Neural cell (in vitro differentiated cells): ENCODE results near the gene SLC41A3. TPM values are rescaled to one million over a fixed set of nuclear protein-coding genes. Genes with fewer than 3 reads are reported as not detected.

Experiments used
- H2AFZ ChIP-seq: fragments of 200-600, 300-800 bp; sonication (generic), shearing (Covaris generic); 2 replicates; pipeline ENCODE4 v1.6.0; 2014; ENCODE audit warnings: low read depth, mild to moderate bottlenecking, antibody characterized with exemption, low read length, moderate library complexity
- H3F3A ChIP-seq: fragments of 200-600 bp; shearing (Covaris generic); 2 replicates; pipeline ENCODE4 v1.6.1; 2016; ENCODE audit warnings: mild to moderate bottlenecking, moderate library complexity, mixed read lengths, antibody characterized with exemption, low read length; ENCODE audit not compliant: insufficient read depth, poor library complexity, severe bottlenecking
- H3K27ac ChIP-seq: fragments of 200-600, 300-800 bp; sonication (generic), shearing (Covaris generic); 2 replicates; pipeline ENCODE4 v1.5.1; 2014; ENCODE audit warnings: mild to moderate bottlenecking, low read length, moderate library complexity
- H3K27me3 ChIP-seq: fragments of 300-800, 200-600 bp; sonication (generic), shearing (Covaris generic); 2 replicates; pipeline ENCODE4 v1.6.0; 2014; ENCODE audit warnings: mild to moderate bottlenecking, low read depth, low read length, moderate library complexity; ENCODE audit not compliant: insufficient read depth
- H3K36me3 ChIP-seq: fragments of 300-800, 200-600 bp; sonication (generic), shearing (Covaris generic); 2 replicates; pipeline ENCODE4 v1.5.1; 2014; ENCODE audit warnings: mild to moderate bottlenecking, antibody characterized with exemption, low read length, moderate library complexity; ENCODE audit not compliant: insufficient read depth
- H3K4me2 ChIP-seq: fragments of 300-800, 200-600 bp; sonication (generic), shearing (Covaris generic); 2 replicates; pipeline ENCODE4 v1.6.0; 2014; ENCODE audit warnings: mild to moderate bottlenecking, low read length
- H3K4me3 ChIP-seq: fragments of 300-800, 200-600 bp; sonication (generic), shearing (Covaris generic); 2 replicates; pipeline ENCODE4 v1.5.1; 2014; ENCODE audit warnings: mild to moderate bottlenecking, low read length, moderate library complexity
- H3K79me2 ChIP-seq: fragments of 200-600 bp; shearing (Covaris generic); replicated peaks from 2 replicates; pipeline ENCODE4 v1.6.0; 2014; ENCODE audit warnings: mild to moderate bottlenecking, low read length, moderate library complexity; ENCODE audit not compliant: insufficient read depth
- H3K9ac ChIP-seq: fragments of 300-800, 200-600 bp; sonication (generic), shearing (Covaris generic); 2 replicates; pipeline ENCODE4 v1.6.1; 2016; ENCODE audit warnings: mild to moderate bottlenecking, low read length, mixed read lengths
- H3K9me2 ChIP-seq: fragments of 200-600 bp; shearing (Covaris generic); 2 replicates; pipeline ENCODE4 v1.6.1; 2016; ENCODE audit warnings: mild to moderate bottlenecking, low read length, mixed read lengths; ENCODE audit not compliant: insufficient read depth
- H3K9me3 ChIP-seq: fragments of 200-600, 300-800 bp; sonication (generic), shearing (Covaris generic); 2 replicates; pipeline ENCODE4 v1.6.1; 2016; ENCODE audit warnings: mild to moderate bottlenecking, mixed run types, low read length, moderate library complexity, mixed read lengths
- H4K20me1 ChIP-seq: fragments of 200-600 bp; shearing (Covaris generic); 2 replicates; pipeline ENCODE4 v1.6.1; 2016; ENCODE audit warnings: mild to moderate bottlenecking, mixed run types; ENCODE audit not compliant: insufficient read depth
- EP300 ChIP-seq: fragments of 450-650 bp; conservative IDR thresholded peaks from 2 replicates; pipeline ENCODE4 v1.6.1; 2014; ENCODE audit warnings: antibody characterized with exemption, mild to moderate bottlenecking, moderate library complexity; ENCODE audit not compliant: poor library complexity, severe bottlenecking
- EZH2 ChIP-seq: fragments of 200-600, 300-800 bp; shearing (Covaris generic), sonication (generic); IDR thresholded peaks from 2 replicates; pipeline ENCODE4 v1.6.1; 2014; ENCODE audit warnings: antibody characterized with exemption, low read length, borderline replicate concordance, mild to moderate bottlenecking; ENCODE audit not compliant: insufficient read depth, poor library complexity, severe bottlenecking
- MXI1 ChIP-seq: fragments of 450-650 bp; conservative IDR thresholded peaks from 2 replicates; pipeline ENCODE4 v1.6.1; 2014; ENCODE audit warnings: antibody characterized with exemption, mild to moderate bottlenecking; ENCODE audit not compliant: poor library complexity, severe bottlenecking
- POLR2AphosphoS5 ChIP-seq: IDR thresholded peaks from 2 replicates; pipeline ENCODE4 v1.6.1; 2012
- RAD21 ChIP-seq: fragments of 450-650 bp; conservative IDR thresholded peaks from 2 replicates; pipeline ENCODE4 v1.6.1; 2014; ENCODE audit warnings: antibody characterized with exemption, mild to moderate bottlenecking, moderate library complexity
- SMC3 ChIP-seq: fragments of 450-650 bp; conservative IDR thresholded peaks from 2 replicates; pipeline ENCODE4 v1.6.1; 2014; ENCODE audit warnings: antibody characterized with exemption, mild to moderate bottlenecking, moderate library complexity; ENCODE audit not compliant: poor library complexity
- TAF1 ChIP-seq: IDR thresholded peaks from 2 replicates; pipeline ENCODE4 v1.6.1; 2012; ENCODE audit warnings: low read depth
- polyA plus RNA-seq: library from polyadenylated mRNA; depleted of rRNA; stranded (reverse); fragments of >200 nt; gene quantifications from 2 replicates; pipeline ENCODE4 v1.2.3, GENCODE V29; 2014
- TF ChIP-seq, protein P1 (sequence below): fragments of 450-650 bp; IDR thresholded peaks from 2 replicates; pipeline ENCODE4 v1.5.1; 2014; ENCODE audit warnings: antibody characterized with exemption, mild to moderate bottlenecking, moderate library complexity; ENCODE audit not compliant: poor library complexity, severe bottlenecking

SLC41A3 gene
- polyA plus RNA-seq, 1 donor from 2014 or later, result 80.0 TPM

DNA sequence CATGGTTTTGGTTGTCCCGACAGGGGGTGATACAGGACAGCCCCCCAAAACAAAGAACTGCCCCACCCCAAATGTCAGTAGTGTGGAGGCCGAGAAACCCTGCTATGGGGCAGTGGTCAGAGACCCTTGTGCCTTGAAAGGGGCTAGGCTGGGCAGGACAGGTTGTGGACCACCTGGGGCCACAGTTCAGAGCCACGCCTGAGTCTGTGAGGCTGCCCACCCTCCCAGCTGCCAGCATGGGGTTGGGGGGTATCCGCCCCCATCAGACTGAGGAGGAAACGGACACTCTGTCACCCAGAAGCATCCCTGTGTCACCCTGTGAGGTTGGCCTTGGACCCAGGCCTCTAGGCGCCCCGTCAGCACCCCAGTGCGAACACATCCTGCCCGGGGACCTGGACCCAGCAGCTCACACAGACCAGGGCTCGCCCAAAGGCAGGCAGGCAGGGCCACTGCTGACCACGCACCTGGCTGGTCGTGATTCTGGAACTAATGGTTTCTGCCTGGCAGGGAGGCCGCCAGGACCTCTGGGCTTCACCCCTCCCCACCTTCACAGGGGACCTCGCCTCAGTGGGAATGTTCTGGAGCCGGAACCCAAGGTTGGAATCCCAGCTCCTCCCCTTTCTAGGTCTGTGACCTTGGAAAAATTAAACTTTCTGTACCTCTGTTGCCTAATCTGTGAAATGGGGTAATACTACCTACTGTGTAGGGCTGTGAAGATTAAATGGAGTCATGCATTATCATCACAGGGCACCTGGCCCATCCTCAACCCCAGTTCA, 1.4 kb downstream of the SLC41A3 start:
- no peaks in the 10 kb centered on the region for H4K20me1 ChIP-seq
- H3K9ac ChIP-seq, result no peak overlapping the region
- no peak overlapping the region for H2AFZ ChIP-seq
- peaks cover 4% of the 10 kb centered on the region for H3K79me2 ChIP-seq
- H3K9me3 ChIP-seq, result no peaks in the 10 kb centered on the region
- no peak overlapping the region for H3K4me2 ChIP-seq
- no peaks in the 10 kb centered on the region for H3F3A ChIP-seq
- H3K27me3 ChIP-seq, result no peaks in the 10 kb centered on the region
- peak overlapping the region; percentile 78 for H3K4me3 ChIP-seq
- no peaks in the 10 kb centered on the region for H3K36me3 ChIP-seq
- H3K9me2 ChIP-seq, result no peaks in the 10 kb centered on the region
- no peak overlapping the region for H3K27ac ChIP-seq
- TF ChIP-seq SMC3 (no peak), POLR2AphosphoS5 (no peak), EP300 (no peak), RAD21 (no peak), MXI1 (no peak), EZH2 (no peak)
- TF ChIP-seq, protein P1, sequence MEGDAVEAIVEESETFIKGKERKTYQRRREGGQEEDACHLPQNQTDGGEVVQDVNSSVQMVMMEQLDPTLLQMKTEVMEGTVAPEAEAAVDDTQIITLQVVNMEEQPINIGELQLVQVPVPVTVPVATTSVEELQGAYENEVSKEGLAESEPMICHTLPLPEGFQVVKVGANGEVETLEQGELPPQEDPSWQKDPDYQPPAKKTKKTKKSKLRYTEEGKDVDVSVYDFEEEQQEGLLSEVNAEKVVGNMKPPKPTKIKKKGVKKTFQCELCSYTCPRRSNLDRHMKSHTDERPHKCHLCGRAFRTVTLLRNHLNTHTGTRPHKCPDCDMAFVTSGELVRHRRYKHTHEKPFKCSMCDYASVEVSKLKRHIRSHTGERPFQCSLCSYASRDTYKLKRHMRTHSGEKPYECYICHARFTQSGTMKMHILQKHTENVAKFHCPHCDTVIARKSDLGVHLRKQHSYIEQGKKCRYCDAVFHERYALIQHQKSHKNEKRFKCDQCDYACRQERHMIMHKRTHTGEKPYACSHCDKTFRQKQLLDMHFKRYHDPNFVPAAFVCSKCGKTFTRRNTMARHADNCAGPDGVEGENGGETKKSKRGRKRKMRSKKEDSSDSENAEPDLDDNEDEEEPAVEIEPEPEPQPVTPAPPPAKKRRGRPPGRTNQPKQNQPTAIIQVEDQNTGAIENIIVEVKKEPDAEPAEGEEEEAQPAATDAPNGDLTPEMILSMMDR, result no peak

DNA sequence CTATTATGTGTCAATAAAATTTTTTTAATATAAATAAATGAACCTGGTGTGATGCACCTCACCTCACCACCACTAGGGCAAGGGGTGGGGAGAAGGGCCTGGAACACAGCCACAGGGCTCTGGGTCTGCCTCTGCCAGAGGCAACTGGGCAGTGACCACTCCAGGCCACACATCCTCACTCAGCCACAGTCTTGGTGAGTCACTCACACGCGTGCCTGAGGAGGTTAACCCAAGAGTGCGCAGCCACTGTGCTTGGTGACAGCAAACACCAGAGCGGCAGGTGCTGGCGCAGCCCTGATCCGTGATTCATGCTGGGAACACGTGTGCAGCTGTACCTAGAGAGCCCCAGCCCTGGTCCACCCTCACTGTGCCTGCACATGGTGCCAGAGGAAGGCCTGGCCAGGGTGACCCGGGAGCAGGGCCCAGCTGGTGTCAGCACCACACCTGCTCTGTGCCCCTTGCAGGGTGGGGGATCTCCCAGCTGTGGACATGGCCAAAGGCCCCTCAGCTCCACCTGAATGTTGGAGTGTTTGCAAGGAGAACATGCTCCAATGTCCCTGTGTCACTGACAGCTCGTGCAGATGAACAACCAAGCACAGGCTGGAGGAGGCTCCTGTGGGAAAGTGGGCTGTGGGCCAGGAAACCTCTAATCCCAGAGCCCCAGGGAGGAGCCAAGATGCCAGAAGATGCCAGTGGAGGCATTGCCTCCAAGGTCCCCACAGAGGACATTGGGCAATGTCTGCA, 2.1 kb downstream of the SLC41A3 start:
- H3K79me2 ChIP-seq, result peaks cover 4% of the 10 kb centered on the region
- no peaks in the 10 kb centered on the region for H3K27me3 ChIP-seq
- no peak overlapping the region for H3K27ac ChIP-seq
- no peak overlapping the region for H2AFZ ChIP-seq
- TF ChIP-seq TAF1 (no peak), EZH2 (no peak)
- TF ChIP-seq, protein P1, result peak; percentile 32
- no peak overlapping the region for H3K9ac ChIP-seq
- no peaks in the 10 kb centered on the region for H3K9me2 ChIP-seq
- H3K4me3 ChIP-seq, result no peak overlapping the region
- no peaks in the 10 kb centered on the region for H4K20me1 ChIP-seq
- no peak overlapping the region for H3K4me2 ChIP-seq
- H3F3A ChIP-seq, result no peaks in the 10 kb centered on the region
- H3K9me3 ChIP-seq, result no peaks in the 10 kb centered on the region
- no peaks in the 10 kb centered on the region for H3K36me3 ChIP-seq
